Amygdala (tissue), 56 donors: ENCODE measurements around the gene FEZF2.
A peak's percentile ranks its signal among the peaks of the same experiment; 100 is the strongest.

ENCODE experiments used
- DNase-seq, 56 donors: peaks; one replicate each; lab custom pipeline; 2025; lab: John Stamatoyannopoulos, UW

Gene FEZF2

DNA sequence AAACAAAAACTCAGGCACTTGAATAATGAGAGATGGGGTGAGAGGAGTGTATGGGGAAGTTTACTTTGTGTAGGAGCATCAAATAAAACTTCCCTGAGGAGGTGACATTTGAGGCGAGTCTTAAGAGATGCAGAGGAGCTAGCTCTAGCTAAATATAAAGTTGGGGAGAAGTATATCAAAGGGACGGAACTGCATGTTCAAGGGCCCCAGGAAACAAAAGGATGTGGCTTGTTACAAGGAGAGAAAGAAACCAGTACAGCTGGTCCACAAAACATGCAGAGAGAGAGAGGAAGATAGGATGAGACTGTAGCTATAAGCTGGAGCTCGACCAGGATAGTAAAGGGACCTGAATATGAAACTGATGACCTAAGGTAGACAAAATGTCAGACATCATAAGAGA, 17.6 kb downstream of the FEZF2 start:
- DNase-seq, result no peak

DNA sequence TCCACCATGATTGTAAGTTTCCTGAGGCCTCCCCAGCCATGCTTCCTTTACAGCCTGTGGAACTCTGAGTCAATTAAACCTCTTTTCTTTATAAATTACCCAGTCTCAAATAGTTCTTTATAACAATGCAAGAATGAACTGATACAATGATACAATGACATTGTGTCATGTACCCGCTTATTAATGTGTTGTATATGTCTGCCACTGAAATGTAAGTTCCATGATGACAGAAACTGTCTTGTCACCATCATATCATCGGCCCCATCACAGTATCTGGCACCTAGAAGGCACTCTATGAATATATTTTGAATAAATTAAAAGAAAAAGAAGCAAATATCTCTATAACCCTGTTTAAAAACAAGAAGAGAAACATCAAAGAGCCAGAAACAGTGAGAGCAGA, 29.6 kb downstream of the FEZF2 start:
- no peak for DNase-seq

DNA sequence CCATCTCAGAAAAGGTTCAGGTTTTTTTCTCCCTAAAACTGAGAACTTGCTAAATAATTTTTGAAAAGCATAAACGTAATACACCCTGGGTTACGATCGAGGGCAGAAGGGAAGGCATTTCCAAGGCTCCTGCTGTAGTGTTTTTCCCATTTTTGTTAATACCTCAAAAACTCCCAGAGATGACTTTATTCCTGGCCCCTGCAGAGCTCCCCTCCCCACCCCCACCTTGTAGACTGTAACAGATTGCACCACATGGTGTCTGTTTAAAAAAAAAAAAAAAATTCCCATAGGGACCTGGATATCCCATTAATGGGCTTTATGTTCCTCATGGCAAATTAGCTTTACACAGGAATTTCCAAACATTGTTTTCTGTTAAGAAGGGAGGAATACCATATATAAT, 38.2 kb downstream of the FEZF2 start:
- no peak for DNase-seq

DNA sequence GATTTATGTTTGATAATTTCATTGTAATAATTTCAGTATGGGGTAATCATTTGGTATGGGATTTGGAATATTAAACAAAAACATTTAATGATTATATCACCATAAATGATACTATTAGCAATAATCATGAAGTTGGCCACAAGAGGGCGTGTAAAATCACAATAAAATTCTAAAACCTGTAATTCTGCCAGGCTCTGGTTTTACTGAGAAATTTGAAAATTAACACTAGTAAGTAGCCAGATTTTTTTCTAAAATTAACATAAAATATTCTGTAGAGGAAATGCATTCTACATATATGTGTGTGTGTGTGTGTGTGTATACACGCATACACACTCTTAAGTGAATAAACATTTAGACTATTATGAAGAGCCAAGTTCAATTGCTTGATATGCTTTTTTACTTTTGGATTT, 40.5 kb downstream of the FEZF2 start:
- peak in 1 of 56 donors; percentile 34 for DNase-seq

DNA sequence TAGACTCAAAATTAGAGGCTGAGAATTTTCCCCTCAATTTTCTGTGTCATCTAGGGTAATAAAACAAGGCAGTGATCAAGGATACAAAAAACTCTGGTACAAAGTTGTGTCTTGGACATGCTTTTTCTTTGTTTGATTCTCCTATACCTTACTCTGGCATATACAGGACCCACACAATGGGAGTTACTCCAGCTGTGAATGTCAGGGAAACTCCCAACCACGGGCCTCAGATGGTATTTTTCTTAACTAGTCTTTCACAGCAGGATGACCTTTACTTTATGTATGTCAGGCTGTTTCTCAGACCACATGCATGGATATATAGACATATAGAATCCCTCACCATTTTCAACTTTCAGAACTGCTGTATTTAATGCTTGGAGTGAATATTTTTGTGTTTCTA, 41.3 kb downstream of the FEZF2 start:
- no peak for DNase-seq

DNA sequence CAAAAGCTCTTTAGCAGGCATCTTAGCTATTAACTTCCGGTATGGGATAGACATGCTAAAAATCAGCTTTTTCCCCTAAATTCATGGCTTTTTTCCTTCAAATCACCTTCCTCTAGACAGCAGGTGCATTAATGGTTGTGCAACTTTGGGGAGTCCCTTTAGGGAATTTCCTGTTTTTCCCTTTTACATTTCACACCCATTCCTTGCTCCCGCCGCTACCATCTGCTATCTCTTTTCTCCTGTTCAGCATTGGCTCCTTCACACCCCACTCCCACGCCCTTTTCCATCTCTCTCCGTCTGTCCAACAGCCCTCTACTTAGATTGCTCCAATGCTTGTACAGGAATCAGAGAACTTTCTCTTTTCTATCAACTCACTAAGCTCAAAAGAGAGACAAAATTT, 43.4 kb downstream of the FEZF2 start:
- DNase-seq, result peak in 26 of 56 donors; percentile 0 to 48 (median 10)

DNA sequence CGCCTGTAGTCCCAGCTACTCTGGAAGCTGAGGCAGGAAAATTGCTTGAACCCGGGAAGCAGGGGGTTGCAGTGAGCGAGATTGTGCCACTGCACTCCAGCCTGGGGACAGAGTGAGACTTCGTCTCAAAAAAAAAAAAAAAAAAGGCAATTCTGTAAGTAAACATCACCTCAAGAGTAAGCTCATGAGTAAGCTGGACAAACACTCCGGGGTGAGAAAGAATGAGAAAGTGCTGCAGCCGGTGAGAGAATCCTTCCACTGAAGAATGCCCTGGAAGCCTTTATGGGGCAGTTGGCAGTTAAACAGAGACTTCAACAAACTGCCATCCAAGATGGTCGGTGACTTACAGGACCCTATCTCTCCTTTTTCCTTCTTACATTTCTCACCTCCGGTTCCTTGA, 47.5 kb downstream of the FEZF2 start:
- no peak for DNase-seq

DNA sequence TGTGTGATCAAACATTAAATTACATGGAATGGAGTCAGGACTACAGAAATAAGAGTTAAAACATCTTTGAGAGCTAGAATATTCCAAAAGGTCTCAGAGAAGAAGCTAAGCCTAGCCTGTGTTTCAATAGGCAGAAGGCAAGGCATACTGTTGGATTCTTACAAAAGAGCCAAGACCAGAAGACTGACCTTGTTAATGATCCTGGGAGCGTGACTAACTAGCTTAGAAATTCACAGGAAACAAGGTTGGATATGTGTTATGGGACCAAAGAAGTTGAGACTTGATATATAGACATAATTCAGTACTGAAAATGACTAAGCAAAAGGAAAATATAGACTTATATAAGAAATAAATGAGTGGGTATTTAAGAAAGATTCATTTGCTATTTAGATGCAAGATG, 50.1 kb downstream of the FEZF2 start:
- DNase-seq, result no peak
